COLO668 (cell line): ENCODE results near the gene SCCPDH.
"Not testable (repeated sequence)": the region's sequence is repeated elsewhere in the genome, so short reads cannot be mapped to it uniquely, and the experiment has no call there.

ENCODE experiments used
- DNase-seq: peaks from one replicate; lab custom pipeline; 2025; ENCODE audit not compliant: unreplicated experiment; lab: John Stamatoyannopoulos, UW

SCCPDH gene

GRCh38 chr1:246798606-246799496, 74.6 kb downstream of the SCCPDH start:
- no peak for DNase-seq

DNA sequence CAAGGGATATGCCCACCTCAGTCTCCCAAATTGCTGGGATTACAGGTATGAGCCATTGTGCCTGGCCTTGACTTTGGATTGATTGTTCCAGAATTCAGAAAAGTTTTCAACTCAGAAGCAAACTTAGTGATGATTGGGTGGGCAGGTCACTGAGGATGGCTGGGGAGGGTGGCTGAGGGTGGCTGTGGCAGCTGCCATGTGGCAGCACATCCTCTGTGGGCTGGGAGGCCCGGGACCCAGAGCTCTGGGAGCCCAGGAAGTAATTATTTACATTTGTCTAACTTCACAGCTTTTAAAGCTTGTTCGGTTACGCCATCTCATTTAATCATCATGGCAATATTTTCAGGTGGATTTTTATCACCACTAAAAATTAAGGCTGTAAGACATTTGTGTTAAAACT, 76.1 kb downstream of the SCCPDH start:
- DNase-seq: no peak

GRCh38 chr1:246800756-246801155, 76.5 kb downstream of the SCCPDH start:
- no peak for DNase-seq

GRCh38 chr1:246801241-246802020, 77.2 kb downstream of the SCCPDH start:
- peak; percentile 42 for DNase-seq

GRCh38 chr1:246803373-246803772, 79.2 kb downstream of the SCCPDH start:
- DNase-seq: no peak

- no peak for DNase-seq
These were observed 79.7 kb downstream of the SCCPDH start for GRCh38 chr1:246803883-246804282.

- DNase-seq: peak; percentile 41
These were observed 81.0 kb downstream of the SCCPDH start for GRCh38 chr1:246805135-246805716.

DNA sequence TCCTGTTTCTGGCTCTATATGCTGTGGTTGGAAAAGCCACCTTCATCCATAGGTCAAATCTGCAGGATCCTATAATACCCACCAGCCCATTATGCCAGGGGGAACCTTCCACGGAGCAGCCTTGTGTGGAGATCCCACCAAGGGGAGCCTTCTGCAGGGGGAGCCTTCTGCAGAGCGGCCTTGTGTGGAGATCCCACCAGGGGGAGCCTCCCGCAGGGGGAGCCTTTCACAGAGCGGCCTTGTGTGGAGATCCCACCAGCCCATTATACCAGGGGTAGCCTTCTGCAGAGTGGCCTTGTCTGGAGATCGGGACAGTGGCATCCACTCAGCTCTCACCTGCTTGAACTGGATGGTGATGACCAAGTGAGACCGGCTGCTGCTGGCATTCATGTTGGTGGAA, 85.3 kb downstream of the SCCPDH start:
- DNase-seq: no peak

DNA sequence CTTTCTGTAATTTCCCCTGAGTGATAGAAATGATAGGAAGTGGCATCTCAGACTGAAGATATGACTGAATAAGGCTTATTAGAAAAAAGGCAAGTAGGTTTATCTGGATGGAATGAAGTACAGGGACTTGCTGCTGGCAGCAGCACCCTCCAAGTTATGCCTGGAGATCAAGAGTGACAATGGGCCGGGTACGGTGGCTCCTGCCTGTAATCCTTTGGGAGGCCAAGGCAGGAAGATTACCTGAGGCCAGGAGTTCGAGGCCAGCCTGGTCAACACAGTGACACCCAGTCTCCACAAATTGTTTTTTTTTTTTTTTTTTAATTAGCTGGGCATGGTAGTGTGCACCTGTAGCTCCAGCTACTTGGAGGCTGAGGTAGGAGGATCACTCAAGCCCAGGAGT, 87.8 kb downstream of the SCCPDH start:
- DNase-seq: no peak

- not testable (repeated sequence) for DNase-seq
These were observed 89.1 kb downstream of the SCCPDH start for GRCh38 chr1:246813325-246813724.

DNA sequence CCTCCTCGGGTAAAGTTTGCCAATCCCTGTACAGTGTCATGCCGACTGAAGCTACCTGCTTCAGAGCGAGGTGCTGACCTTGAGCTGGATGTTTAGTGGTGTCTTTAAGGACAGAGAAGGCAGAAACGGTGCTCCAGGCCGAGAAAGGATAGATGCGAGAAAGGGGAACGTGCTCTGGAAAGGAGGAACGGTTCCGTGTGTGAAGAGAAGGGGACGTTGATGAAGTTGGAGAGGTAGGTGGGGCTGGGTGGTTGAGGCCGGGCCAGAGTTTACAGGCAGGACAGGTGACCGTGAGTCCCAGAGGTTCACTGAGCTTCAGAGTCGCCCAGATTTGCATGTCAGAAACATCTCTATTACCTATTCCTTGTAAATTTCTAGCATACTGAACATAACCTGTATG, 90.7 kb downstream of the SCCPDH start:
- no peak for DNase-seq

DNA sequence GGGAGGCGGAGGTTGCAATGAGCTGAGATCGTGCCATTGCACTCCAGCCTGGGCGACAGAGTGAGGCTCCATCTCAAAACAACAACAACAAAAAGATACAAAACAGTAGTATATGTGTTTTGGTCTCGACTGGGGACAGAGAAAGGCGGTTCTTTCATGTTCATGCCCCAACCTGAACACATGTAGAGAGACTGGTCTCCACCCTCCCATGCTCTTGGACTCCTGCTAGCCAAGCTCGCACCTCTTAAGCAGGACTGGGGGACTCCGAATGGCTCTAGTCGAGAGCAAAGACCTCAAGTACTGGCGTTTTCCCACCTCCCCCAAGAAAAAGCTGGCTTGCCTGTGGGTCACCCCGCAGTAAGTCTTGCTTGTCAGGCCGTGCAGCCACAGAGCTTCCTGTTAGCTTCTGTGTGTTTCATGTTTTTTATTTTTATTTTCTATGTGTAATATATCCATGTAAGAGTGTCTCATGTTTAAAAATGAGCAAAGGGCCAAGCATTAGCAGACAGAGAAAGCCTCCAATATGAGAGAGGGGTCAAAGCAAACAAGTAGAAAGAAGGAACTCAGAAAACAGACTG, 91.6 kb downstream of the SCCPDH start:
- DNase-seq: no peak
